Astrocyte (in vitro differentiated cells and primary cell): Measurements from ENCODE around the gene CSGALNACT2.

Experiments used
- CTCF ChIP-seq: IDR thresholded peaks from 2 replicates; pipeline ENCODE4 v1.5.1; 2011; ENCODE audit warnings: low read depth, mild to moderate bottlenecking, inconsistent platforms, low read length, moderate library complexity; ENCODE audit not compliant: insufficient read depth
- EZH2 ChIP-seq: IDR thresholded peaks from 2 replicates; pipeline ENCODE4 v1.6.1; 2012; ENCODE audit warnings: mild to moderate bottlenecking, low read length, inconsistent platforms; ENCODE audit not compliant: insufficient read depth

DNA sequence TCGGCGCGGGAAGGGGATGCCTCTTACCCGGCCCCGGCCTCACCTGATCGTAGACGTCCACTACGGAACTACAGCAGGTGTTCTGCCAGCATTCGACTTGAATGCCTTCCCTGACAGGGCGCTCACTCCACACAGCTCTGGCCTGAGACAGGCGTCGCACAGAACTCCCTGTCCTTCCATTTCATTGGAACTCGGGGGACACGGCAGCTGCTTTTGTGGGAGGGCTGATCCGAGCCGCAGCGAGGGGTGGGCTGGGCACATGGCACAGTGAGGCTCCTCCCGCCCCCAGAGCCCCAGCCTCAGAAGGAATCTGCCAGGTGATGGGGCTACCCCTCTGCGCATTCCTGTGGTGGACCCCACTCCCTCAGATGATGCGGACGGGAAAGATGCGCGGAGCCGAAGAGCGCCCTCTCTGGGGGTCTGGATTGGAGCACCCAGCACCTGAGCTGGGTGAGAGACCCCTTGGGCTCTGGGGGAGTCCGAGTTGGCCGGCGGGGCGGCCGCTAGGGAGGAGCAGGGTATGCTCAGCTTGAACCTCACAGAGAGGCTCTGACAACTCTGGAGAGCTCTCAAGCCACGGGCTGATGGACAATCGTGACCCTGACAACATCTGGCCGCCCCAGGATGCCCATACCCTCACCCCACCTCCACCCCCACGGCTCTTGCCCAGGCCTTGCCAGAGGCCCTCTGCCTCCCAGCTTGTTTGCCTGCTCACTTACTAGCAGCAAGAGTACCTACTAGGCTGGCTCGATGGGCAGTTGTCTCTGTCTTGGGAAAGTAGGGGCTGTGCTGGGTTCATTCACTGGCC lies 92.1 kb downstream of the CSGALNACT2 start:
- TF ChIP-seq CTCF (no peak), EZH2 (no peak)
